PC-9 (cell line): Measurements from ENCODE around the gene CROT.

ENCODE experiments used
- EZH2 ChIP-seq: fragments of 200-600 bp; sonication (generic); IDR thresholded peaks from 2 replicates; pipeline ENCODE4 v1.8.0; 2017; ENCODE audit warnings: antibody characterized with exemption, low read depth
- TF ChIP-seq, protein P1 (sequence below): fragments of 200-600 bp; sonication (generic); conservative IDR thresholded peaks from 2 replicates; pipeline ENCODE4 v1.6.1; 2017; ENCODE audit warnings: mixed run types, antibody characterized with exemption, mild to moderate bottlenecking, moderate library complexity

DNA sequence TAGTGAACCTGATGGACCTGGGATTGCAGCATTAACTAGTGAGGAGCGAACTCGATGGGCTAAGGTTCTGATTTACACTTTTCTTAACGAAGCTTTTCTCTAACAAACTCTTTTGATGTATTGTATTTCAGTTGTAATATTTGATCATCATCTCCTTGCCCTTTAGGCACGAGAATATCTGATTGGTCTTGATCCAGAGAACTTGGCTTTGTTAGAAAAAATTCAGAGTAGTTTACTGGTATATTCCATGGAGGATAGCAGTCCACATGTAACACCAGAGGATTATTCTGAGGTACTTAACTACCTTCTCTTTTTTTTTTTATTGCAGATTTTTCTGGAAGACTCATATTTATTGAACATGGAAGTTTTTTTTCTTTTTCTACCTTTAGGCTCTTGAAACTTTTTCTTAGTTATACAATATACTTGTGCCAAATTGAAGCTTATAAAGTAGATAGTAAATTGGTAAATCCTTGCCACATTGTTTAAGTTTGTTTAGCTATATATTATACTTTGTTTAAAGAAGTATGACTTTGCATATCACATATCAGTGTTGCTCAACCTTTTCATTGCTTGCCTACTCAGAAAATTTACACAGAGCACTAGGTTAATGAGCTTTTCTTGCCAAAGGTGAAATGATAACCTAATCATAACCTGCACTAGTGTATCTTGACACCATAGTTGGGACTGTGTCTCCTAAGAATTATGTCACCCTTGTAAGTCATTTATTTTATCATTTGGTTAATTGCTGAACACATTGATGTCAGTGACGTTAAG, 30.4 kb downstream of the CROT start:
- TF ChIP-seq, protein P1, sequence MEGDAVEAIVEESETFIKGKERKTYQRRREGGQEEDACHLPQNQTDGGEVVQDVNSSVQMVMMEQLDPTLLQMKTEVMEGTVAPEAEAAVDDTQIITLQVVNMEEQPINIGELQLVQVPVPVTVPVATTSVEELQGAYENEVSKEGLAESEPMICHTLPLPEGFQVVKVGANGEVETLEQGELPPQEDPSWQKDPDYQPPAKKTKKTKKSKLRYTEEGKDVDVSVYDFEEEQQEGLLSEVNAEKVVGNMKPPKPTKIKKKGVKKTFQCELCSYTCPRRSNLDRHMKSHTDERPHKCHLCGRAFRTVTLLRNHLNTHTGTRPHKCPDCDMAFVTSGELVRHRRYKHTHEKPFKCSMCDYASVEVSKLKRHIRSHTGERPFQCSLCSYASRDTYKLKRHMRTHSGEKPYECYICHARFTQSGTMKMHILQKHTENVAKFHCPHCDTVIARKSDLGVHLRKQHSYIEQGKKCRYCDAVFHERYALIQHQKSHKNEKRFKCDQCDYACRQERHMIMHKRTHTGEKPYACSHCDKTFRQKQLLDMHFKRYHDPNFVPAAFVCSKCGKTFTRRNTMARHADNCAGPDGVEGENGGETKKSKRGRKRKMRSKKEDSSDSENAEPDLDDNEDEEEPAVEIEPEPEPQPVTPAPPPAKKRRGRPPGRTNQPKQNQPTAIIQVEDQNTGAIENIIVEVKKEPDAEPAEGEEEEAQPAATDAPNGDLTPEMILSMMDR: no peak
- no peak for TF ChIP-seq EZH2
